ENCODE measurements around the gene SPSB1. TPM values are rescaled to one million over a fixed set of nuclear protein-coding genes. Genes with fewer than 3 reads are reported as not detected.

SPSB1 gene
- polyA plus RNA-seq, 1 donor from 2014 or later, result 1.4 TPM

DNA sequence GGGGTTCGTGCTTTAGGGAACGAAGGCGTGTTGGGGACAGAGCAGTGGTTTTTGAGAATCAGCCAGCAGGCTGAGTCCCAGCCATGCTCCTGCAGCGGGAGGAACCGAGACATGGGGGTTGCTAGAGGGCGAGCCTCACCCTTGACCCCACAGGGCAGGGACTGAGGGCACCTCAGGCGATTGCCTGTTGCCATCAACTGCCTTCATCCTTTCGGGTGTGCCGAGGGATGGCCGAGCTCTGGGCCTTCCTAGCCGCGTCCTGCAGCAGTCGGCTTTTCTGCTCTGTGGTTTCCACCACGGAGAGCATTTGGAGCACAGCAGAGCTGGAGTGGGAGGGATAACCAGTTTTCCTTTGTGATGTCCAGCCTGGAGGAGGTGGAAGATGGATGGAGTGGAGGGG, 13.3 kb downstream of the SPSB1 start:
- no peaks in the 10 kb centered on the region for H3K9me3 ChIP-seq (ENCODE audit: low read length)
- TF ChIP-seq, protein P1, sequence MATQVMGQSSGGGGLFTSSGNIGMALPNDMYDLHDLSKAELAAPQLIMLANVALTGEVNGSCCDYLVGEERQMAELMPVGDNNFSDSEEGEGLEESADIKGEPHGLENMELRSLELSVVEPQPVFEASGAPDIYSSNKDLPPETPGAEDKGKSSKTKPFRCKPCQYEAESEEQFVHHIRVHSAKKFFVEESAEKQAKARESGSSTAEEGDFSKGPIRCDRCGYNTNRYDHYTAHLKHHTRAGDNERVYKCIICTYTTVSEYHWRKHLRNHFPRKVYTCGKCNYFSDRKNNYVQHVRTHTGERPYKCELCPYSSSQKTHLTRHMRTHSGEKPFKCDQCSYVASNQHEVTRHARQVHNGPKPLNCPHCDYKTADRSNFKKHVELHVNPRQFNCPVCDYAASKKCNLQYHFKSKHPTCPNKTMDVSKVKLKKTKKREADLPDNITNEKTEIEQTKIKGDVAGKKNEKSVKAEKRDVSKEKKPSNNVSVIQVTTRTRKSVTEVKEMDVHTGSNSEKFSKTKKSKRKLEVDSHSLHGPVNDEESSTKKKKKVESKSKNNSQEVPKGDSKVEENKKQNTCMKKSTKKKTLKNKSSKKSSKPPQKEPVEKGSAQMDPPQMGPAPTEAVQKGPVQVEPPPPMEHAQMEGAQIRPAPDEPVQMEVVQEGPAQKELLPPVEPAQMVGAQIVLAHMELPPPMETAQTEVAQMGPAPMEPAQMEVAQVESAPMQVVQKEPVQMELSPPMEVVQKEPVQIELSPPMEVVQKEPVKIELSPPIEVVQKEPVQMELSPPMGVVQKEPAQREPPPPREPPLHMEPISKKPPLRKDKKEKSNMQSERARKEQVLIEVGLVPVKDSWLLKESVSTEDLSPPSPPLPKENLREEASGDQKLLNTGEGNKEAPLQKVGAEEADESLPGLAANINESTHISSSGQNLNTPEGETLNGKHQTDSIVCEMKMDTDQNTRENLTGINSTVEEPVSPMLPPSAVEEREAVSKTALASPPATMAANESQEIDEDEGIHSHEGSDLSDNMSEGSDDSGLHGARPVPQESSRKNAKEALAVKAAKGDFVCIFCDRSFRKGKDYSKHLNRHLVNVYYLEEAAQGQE (IDR thresholded peaks at IDR 0.05; ENCODE audit: borderline replicate concordance), result no peak
- TF ChIP-seq POLR2AphosphoS5 (IDR thresholded peaks at IDR 0.05) (no peak), EZH2 (IDR thresholded peaks at IDR 0.05; ENCODE audit: borderline replicate concordance, insufficient read depth, low read length, poor library complexity, severe bottlenecking) (no peak), SMC3 (conservative IDR thresholded peaks at IDR 0.05; ENCODE audit: poor library complexity) (no peak), RAD21 (conservative IDR thresholded peaks at IDR 0.05) (no peak), MXI1 (conservative IDR thresholded peaks at IDR 0.05; ENCODE audit: poor library complexity, severe bottlenecking) (no peak), TAF1 (IDR thresholded peaks at IDR 0.05; ENCODE audit: low read depth) (no peak), EP300 (conservative IDR thresholded peaks at IDR 0.05; ENCODE audit: poor library complexity, severe bottlenecking) (no peak)
- TF ChIP-seq, protein P2, sequence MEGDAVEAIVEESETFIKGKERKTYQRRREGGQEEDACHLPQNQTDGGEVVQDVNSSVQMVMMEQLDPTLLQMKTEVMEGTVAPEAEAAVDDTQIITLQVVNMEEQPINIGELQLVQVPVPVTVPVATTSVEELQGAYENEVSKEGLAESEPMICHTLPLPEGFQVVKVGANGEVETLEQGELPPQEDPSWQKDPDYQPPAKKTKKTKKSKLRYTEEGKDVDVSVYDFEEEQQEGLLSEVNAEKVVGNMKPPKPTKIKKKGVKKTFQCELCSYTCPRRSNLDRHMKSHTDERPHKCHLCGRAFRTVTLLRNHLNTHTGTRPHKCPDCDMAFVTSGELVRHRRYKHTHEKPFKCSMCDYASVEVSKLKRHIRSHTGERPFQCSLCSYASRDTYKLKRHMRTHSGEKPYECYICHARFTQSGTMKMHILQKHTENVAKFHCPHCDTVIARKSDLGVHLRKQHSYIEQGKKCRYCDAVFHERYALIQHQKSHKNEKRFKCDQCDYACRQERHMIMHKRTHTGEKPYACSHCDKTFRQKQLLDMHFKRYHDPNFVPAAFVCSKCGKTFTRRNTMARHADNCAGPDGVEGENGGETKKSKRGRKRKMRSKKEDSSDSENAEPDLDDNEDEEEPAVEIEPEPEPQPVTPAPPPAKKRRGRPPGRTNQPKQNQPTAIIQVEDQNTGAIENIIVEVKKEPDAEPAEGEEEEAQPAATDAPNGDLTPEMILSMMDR (IDR thresholded peaks at IDR 0.05; ENCODE audit: poor library complexity, severe bottlenecking), result no peak
- no peaks in the 10 kb centered on the region for H4K20me1 ChIP-seq (ENCODE audit: insufficient read depth)
- no peaks in the 10 kb centered on the region for H3K27me3 ChIP-seq (ENCODE audit: insufficient read depth, low read depth, low read length)
- no peak overlapping the region for H2AFZ ChIP-seq (ENCODE audit: low read depth, low read length)
- H3K9me2 ChIP-seq (ENCODE audit: insufficient read depth, low read length), result no peaks in the 10 kb centered on the region
- no peak overlapping the region for H3K27ac ChIP-seq (ENCODE audit: low read length)
- H3K4me3 ChIP-seq (ENCODE audit: low read length), result no peak overlapping the region
- H3K9ac ChIP-seq (ENCODE audit: low read length), result no peak overlapping the region
- H3F3A ChIP-seq (ENCODE audit: insufficient read depth, low read length, poor library complexity, severe bottlenecking), result no peaks in the 10 kb centered on the region
- no peaks in the 10 kb centered on the region for H3K79me2 ChIP-seq (replicated peaks; ENCODE audit: insufficient read depth, low read length)
- no peaks in the 10 kb centered on the region for H3K36me3 ChIP-seq (ENCODE audit: insufficient read depth, low read length)
- H3K4me2 ChIP-seq (ENCODE audit: low read length), result no peak overlapping the region

DNA sequence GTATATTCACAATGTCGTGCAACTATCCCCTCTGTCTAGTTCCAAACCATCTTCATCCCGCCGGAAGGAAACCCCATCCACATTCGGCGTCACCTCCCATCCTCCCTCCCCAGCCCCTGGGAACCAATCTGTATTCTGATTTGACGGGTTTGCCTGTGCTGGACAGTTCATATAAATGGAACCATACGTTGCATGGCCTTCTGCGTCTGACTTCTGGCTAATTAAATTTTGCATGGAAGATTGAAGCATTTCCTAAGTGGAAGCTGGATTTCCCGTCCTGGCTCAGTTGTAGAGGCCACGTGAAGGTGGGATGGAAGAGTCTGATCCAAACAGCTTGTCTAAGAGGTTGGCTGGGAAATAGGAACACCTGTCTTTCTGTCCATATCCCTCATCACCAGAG, 14.6 kb downstream of the SPSB1 start:
- no peak overlapping the region for H3K4me3 ChIP-seq (ENCODE audit: low read length)
- H3K9ac ChIP-seq (ENCODE audit: low read length), result no peak overlapping the region
- H2AFZ ChIP-seq (ENCODE audit: low read depth, low read length), result no peak overlapping the region
- no peak overlapping the region for H3K27ac ChIP-seq (ENCODE audit: low read length)
- H4K20me1 ChIP-seq (ENCODE audit: insufficient read depth), result no peaks in the 10 kb centered on the region
- H3K4me2 ChIP-seq (ENCODE audit: low read length), result no peak overlapping the region
- no peaks in the 10 kb centered on the region for H3K9me3 ChIP-seq (ENCODE audit: low read length)
- no peaks in the 10 kb centered on the region for H3F3A ChIP-seq (ENCODE audit: insufficient read depth, low read length, poor library complexity, severe bottlenecking)
- no peak for TF ChIP-seq EP300 (conservative IDR thresholded peaks at IDR 0.05; ENCODE audit: poor library complexity, severe bottlenecking)
- TF ChIP-seq MXI1 (conservative IDR thresholded peaks at IDR 0.05; ENCODE audit: poor library complexity, severe bottlenecking), result no peak
- TF ChIP-seq, protein P2 (IDR thresholded peaks at IDR 0.05; ENCODE audit: poor library complexity, severe bottlenecking), result no peak
- TF ChIP-seq, protein P1 (IDR thresholded peaks at IDR 0.05; ENCODE audit: borderline replicate concordance), result no peak
- TF ChIP-seq POLR2AphosphoS5 (IDR thresholded peaks at IDR 0.05), result no peak
- no peak for TF ChIP-seq TAF1 (IDR thresholded peaks at IDR 0.05; ENCODE audit: low read depth)
- TF ChIP-seq EZH2 (IDR thresholded peaks at IDR 0.05; ENCODE audit: borderline replicate concordance, insufficient read depth, low read length, poor library complexity, severe bottlenecking), result no peak
- no peak for TF ChIP-seq RAD21 (conservative IDR thresholded peaks at IDR 0.05)
- TF ChIP-seq SMC3 (conservative IDR thresholded peaks at IDR 0.05; ENCODE audit: poor library complexity), result no peak
- H3K27me3 ChIP-seq (ENCODE audit: insufficient read depth, low read depth, low read length), result no peaks in the 10 kb centered on the region
- no peaks in the 10 kb centered on the region for H3K79me2 ChIP-seq (replicated peaks; ENCODE audit: insufficient read depth, low read length)
- no peaks in the 10 kb centered on the region for H3K36me3 ChIP-seq (ENCODE audit: insufficient read depth, low read length)
- H3K9me2 ChIP-seq (ENCODE audit: insufficient read depth, low read length), result no peaks in the 10 kb centered on the region

Measured in neural cell (in vitro differentiated cells).